Peyer's patch (tissue), 4 donors: Measurements from ENCODE around the gene RREB1.

Experiments
- CTCF ChIP-seq, 6 experiments: fragments of 450-650 bp in 4 of 6; fragments of 200-600 bp in 2 of 6; sonication (generic) in 1 of 6; IDR thresholded peaks; one replicate each; pipeline ENCODE4 v1.5.1; 2017 to 2019; ENCODE audit warnings: antibody characterized with exemption in 6 of 6, mild to moderate bottlenecking in 3 of 6, moderate library complexity in 1 of 6
- POLR2A ChIP-seq, 2 donors: fragments of 450-650 bp; IDR thresholded peaks; one replicate each; pipeline ENCODE4 v1.5.1; 2017; ENCODE audit warnings: antibody characterized with exemption in 2 of 2, mild to moderate bottlenecking in 2 of 2, moderate library complexity in 2 of 2

GRCh38 chr6:7188492-7188891 is 80.7 kb downstream of the RREB1 start:
- TF ChIP-seq CTCF (IDR thresholded peaks at IDR 0.05): no peak
- no peak for TF ChIP-seq POLR2A (IDR thresholded peaks at IDR 0.05)
